Fibroblast of lung (primary cell): ENCODE measurements around the gene TREH. TPM values are rescaled to one million over a fixed set of nuclear protein-coding genes. Genes with fewer than 3 reads are reported as not detected.
"Not testable (repeated sequence)": the region's sequence is repeated elsewhere in the genome, so short reads cannot be mapped to it uniquely, and the experiment has no call there.

Source experiments
- DNase-seq, 2 donors: peaks; one replicate each; pipeline versions ENCODE4 v3.0.0 to v3.0.0-alpha.2; 2010; ENCODE audit warnings: low read depth in 2 of 2
- H2AFZ ChIP-seq: 2 replicates; pipeline ENCODE4 v1.5.1; 2012; ENCODE audit warnings: low read length, control low read depth, inconsistent platforms
- H3K27ac ChIP-seq: 2 replicates; pipeline ENCODE4 v1.5.1; 2011; ENCODE audit warnings: low read length, control low read depth; ENCODE audit not compliant: insufficient read depth
- H3K27me3 ChIP-seq: 2 replicates; pipeline ENCODE4 v1.5.1; 2011; ENCODE audit warnings: mild to moderate bottlenecking, low read length; ENCODE audit not compliant: control insufficient read depth, insufficient read depth
- H3K36me3 ChIP-seq: 2 replicates; pipeline ENCODE4 v1.5.1; 2011; ENCODE audit warnings: low read length; ENCODE audit not compliant: control insufficient read depth, insufficient read depth
- H3K4me1 ChIP-seq: 2 replicates; pipeline ENCODE4 v1.5.1; 2011; ENCODE audit warnings: low read length; ENCODE audit not compliant: control insufficient read depth, insufficient read depth; ENCODE audit errors: extremely low read depth
- H3K4me2 ChIP-seq: 2 replicates; pipeline ENCODE4 v1.5.1; 2011; ENCODE audit warnings: low read length, control low read depth; ENCODE audit not compliant: insufficient read depth; ENCODE audit errors: extremely low read depth
- H3K4me3 ChIP-seq, 4 experiments: fragments of 200-600 bp in 1 of 4; sonication (generic) in 1 of 4; replicated peaks in 1 of 4; 2 replicates each; pipeline ENCODE4 v1.5.1; 2011 to 2016; ENCODE audit warnings: low read length in 4 of 4, low read depth in 3 of 4, mild to moderate bottlenecking in 3 of 4, control low read depth in 2 of 4, inconsistent platforms in 1 of 4, mixed read lengths in 1 of 4; ENCODE audit not compliant: insufficient read depth in 1 of 4; ENCODE audit errors: control extremely low read depth in 1 of 4
- H3K79me2 ChIP-seq: 2 replicates; pipeline ENCODE4 v1.5.1; 2012; ENCODE audit warnings: mild to moderate bottlenecking, low read length, inconsistent platforms; ENCODE audit not compliant: control insufficient read depth, insufficient read depth
- H3K9ac ChIP-seq: 2 replicates; pipeline ENCODE4 v1.5.1; 2011; ENCODE audit warnings: mild to moderate bottlenecking, low read length, control low read depth; ENCODE audit not compliant: insufficient read depth
- H3K9me3 ChIP-seq: 2 replicates; pipeline ENCODE4 v1.5.1; 2012; ENCODE audit warnings: low read depth, low read length; ENCODE audit not compliant: control insufficient read depth, insufficient read depth
- H4K20me1 ChIP-seq: 2 replicates; pipeline ENCODE4 v1.5.1; 2011; ENCODE audit warnings: low read length; ENCODE audit not compliant: control insufficient read depth, insufficient read depth; ENCODE audit errors: extremely low read depth
- EZH2 ChIP-seq: IDR thresholded peaks from 2 replicates; pipeline ENCODE4 v1.5.1; 2012; ENCODE audit warnings: low read length, control low read depth, mild to moderate bottlenecking; ENCODE audit errors: missing control alignments
- polyA plus RNA-seq, 2 donors: library from polyadenylated mRNA; depleted of rRNA in 1 of 2; stranded (reverse) in 1 of 2; unstranded in 1 of 2; fragments of >200 nt; gene quantifications; 2 replicates each; pipeline ENCODE4 v1.2.1, GENCODE V29; 2011 to 2012; ENCODE audit warnings: missing spikeins in 1 of 2
- total RNA-seq: library from RNA; depleted of rRNA; stranded (reverse); fragments of >200 nt; gene quantifications from 2 replicates; pipeline ENCODE4 v1.2.1, GENCODE V29; 2014
- TF ChIP-seq, protein P1 (sequence below), 2 donors: IDR thresholded peaks in 1 of 2; conservative IDR thresholded peaks in 1 of 2; 1 replicate in 1 of 2; 2 replicates in 1 of 2; pipeline ENCODE4 v1.5.1; 2011 to 2012; ENCODE audit warnings: low read length in 2 of 2, control low read depth in 1 of 2, inconsistent platforms in 1 of 2, low read depth in 1 of 2, mild to moderate bottlenecking in 1 of 2

TREH gene
- total and polyA plus RNA-seq, 2 donors (not counting 1 experiment from before 2014, with no cell fraction given): not detected

DNA sequence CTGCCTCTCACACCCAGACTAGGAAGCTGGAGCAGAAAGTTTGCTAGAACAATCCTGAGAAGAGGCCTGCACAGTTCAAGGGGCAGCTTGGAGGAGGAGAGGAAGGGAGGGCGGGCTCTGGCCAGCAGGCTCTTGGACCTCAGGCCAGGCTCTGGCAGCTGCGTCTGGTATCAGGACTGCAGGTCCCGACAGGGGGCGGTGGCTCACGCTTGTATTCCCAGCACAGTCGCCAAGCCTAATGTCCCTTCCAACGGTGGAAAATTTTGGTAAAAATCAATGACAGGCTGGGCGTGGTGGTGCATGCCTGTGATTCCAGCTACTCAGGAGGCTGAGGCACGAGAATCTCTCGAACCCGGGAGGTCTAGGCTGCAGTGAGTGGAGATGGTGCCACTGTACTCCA lies 542 bp downstream of the TREH start:
- H4K20me1 ChIP-seq, H2AFZ ChIP-seq, H3K9ac ChIP-seq, H3K27me3 ChIP-seq, H3K4me2 ChIP-seq, H3K4me3 ChIP-seq, DNase-seq, H3K9me3 ChIP-seq, H3K27ac ChIP-seq, H3K79me2 ChIP-seq, H3K4me1 ChIP-seq, H3K36me3 ChIP-seq: not testable (repeated sequence)
- TF ChIP-seq, protein P1, sequence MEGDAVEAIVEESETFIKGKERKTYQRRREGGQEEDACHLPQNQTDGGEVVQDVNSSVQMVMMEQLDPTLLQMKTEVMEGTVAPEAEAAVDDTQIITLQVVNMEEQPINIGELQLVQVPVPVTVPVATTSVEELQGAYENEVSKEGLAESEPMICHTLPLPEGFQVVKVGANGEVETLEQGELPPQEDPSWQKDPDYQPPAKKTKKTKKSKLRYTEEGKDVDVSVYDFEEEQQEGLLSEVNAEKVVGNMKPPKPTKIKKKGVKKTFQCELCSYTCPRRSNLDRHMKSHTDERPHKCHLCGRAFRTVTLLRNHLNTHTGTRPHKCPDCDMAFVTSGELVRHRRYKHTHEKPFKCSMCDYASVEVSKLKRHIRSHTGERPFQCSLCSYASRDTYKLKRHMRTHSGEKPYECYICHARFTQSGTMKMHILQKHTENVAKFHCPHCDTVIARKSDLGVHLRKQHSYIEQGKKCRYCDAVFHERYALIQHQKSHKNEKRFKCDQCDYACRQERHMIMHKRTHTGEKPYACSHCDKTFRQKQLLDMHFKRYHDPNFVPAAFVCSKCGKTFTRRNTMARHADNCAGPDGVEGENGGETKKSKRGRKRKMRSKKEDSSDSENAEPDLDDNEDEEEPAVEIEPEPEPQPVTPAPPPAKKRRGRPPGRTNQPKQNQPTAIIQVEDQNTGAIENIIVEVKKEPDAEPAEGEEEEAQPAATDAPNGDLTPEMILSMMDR (conservative IDR thresholded peaks at IDR 0.05 in 1 of 2, IDR thresholded peaks at IDR 0.05 in 1 of 2; ENCODE audit: low read depth in 1 of 2, low read length in 2 of 2): peak; percentile 24 to 25

DNA sequence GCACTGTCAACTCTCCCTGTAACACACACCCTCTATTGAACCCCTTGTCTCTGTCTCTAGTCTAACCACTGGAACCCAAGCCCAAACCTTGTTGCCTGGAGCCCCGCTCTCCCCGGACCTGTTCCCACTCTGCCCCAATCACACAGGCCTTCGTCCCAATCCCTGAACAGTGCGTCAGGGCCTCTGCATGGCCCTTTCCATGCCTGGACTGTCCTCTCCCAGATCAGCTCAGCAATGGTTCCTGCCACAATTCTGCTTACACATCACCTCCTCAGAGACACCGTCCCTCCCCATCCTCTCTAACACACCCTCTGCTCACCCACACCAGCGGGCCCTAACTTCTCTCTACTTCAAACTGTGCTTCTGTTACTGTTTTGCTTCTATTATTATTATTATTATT lies 1.5 kb downstream of the TREH start:
- H3K27me3 ChIP-seq: no peaks in the 10 kb centered on the region
- no peak overlapping the region for H3K27ac ChIP-seq
- H3K9ac ChIP-seq: no peak overlapping the region
- TF ChIP-seq, protein P1 (conservative IDR thresholded peaks at IDR 0.05 in 1 of 2, IDR thresholded peaks at IDR 0.05 in 1 of 2; ENCODE audit: low read depth in 1 of 2, low read length in 2 of 2): no peak
- TF ChIP-seq EZH2: no peak
- no peak overlapping the region for H3K4me2 ChIP-seq
- no peaks in the 10 kb centered on the region for H3K36me3 ChIP-seq
- H4K20me1 ChIP-seq: no peaks in the 10 kb centered on the region
- DNase-seq: no peak
- no peaks in the 10 kb centered on the region for H3K79me2 ChIP-seq
- no peak overlapping the region for H2AFZ ChIP-seq
- no peaks in the 10 kb centered on the region for H3K9me3 ChIP-seq
- no peaks in the 10 kb centered on the region for H3K4me1 ChIP-seq
- H3K4me3 ChIP-seq: no peak overlapping the region

- H3K79me2 ChIP-seq: no peaks in the 10 kb centered on the region
- no peak overlapping the region for H2AFZ ChIP-seq
- no peaks in the 10 kb centered on the region for H3K36me3 ChIP-seq
- H3K4me3 ChIP-seq: no peak overlapping the region
- TF ChIP-seq EZH2: no peak
- no peak overlapping the region for H3K27ac ChIP-seq
- no peaks in the 10 kb centered on the region for H3K4me1 ChIP-seq
- H3K4me2 ChIP-seq: no peak overlapping the region
- no peaks in the 10 kb centered on the region for H3K27me3 ChIP-seq
- H3K9me3 ChIP-seq: no peaks in the 10 kb centered on the region
- no peaks in the 10 kb centered on the region for H4K20me1 ChIP-seq
- no peak for DNase-seq
- no peak overlapping the region for H3K9ac ChIP-seq
Measured at GRCh38 chr11:118674082-118674435, 5.4 kb downstream of the TREH start.
